ENCODE data around the gene MAST1. TPM values are rescaled to one million over a fixed set of nuclear protein-coding genes. Genes with fewer than 3 reads are reported as not detected.

The MAST1 gene
- total RNA-seq, 1 experiment from 2014 or later: 28.9 TPM

- H4K20me1 ChIP-seq (ENCODE audit: insufficient read depth): no peaks in the 10 kb centered on the region
- H3K4me1 ChIP-seq (ENCODE audit: control insufficient read depth in 1 of 2, insufficient read depth in 2 of 2, low read length in 2 of 2): no peaks in the 10 kb centered on the region
- no peak overlapping the region for H3K4me2 ChIP-seq (ENCODE audit: low read length)
- H3K4me3 ChIP-seq (replicated peaks in 1 of 2; ENCODE audit: low read depth in 1 of 2, low read length in 2 of 2): no peak overlapping the region
- H3K36me3 ChIP-seq (ENCODE audit: control insufficient read depth in 1 of 2, insufficient read depth in 2 of 2, low read length in 2 of 2): peaks cover 4 to 5% of the 10 kb centered on the region in 2 experiments; a peak in 2 of 4 replicates
- H2AFZ ChIP-seq (ENCODE audit: low read depth, low read length, poor library complexity, severe bottlenecking): no peak overlapping the region
- intact Hi-C loops (cut with micrococcal nuclease): no loop called here
- no peak overlapping the region for H3K9ac ChIP-seq (ENCODE audit: low read length)
- no peak for TF ChIP-seq ZNF274 (IDR thresholded peaks at IDR 0.05; ENCODE audit: low read depth, low read length)
- 0 out of 2 replicates have a peak, but pooled peaks have one; percentile 4 for TF ChIP-seq POLR2AphosphoS5 (IDR thresholded peaks at IDR 0.05; ENCODE audit: low read depth, low read length)
- TF ChIP-seq EZH2phosphoT487 (IDR thresholded peaks at IDR 0.05; ENCODE audit: borderline replicate concordance): no peak
- no peaks in the 10 kb centered on the region for H3K79me2 ChIP-seq (ENCODE audit: insufficient read depth, low read length)
- H3K27ac ChIP-seq (ENCODE audit: low read depth, low read length): no peak overlapping the region
- H3K9me2 ChIP-seq (ENCODE audit: insufficient read depth): no peaks in the 10 kb centered on the region
- no peaks in the 10 kb centered on the region for H3K27me3 ChIP-seq (ENCODE audit: insufficient read depth, low read length)
- no TSS peak for BruUV-seq (replicated peaks)
- no peaks in the 10 kb centered on the region; a peak in 1 of 4 replicates for H3K9me3 ChIP-seq (ENCODE audit: control insufficient read depth in 1 of 2, insufficient read depth in 1 of 2, low read depth in 1 of 2, low read length in 2 of 2)
- ChIA-PET CTCF (no interaction called here), POLR2A (no interaction called here), RAD21 (ENCODE audit: low non-redundant PET in 1 of 2, low total read pairs in 2 of 2, uncharacterized antibody in 2 of 2, unreplicated experiment in 2 of 2) (no interaction called here)
- ATAC-seq: no peak
- no peak for DNase-seq (ENCODE audit: low read depth, low spot score)
These were observed 35.8 kb downstream of the MAST1 start for GRCh38 chr19:12873891-12874745.

GRCh38 chr19:12875086-12875485 is 36.8 kb downstream of the MAST1 start:
- no peak overlapping the region for H2AFZ ChIP-seq (ENCODE audit: low read depth, low read length, poor library complexity, severe bottlenecking)
- ChIA-PET POLR2A (no interaction called here), CTCF (no interaction called here), RAD21 (ENCODE audit: low non-redundant PET in 1 of 2, low total read pairs in 2 of 2, uncharacterized antibody in 2 of 2, unreplicated experiment in 2 of 2) (no interaction called here)
- H4K20me1 ChIP-seq (ENCODE audit: insufficient read depth): no peaks in the 10 kb centered on the region
- H3K27ac ChIP-seq (ENCODE audit: low read depth, low read length): no peak overlapping the region
- H3K4me1 ChIP-seq (ENCODE audit: control insufficient read depth in 1 of 2, insufficient read depth in 2 of 2, low read length in 2 of 2): peaks cover under 1% of the 10 kb centered on the region in 2 experiments; a peak in 2 of 4 replicates
- no peaks in the 10 kb centered on the region for H3K9me2 ChIP-seq (ENCODE audit: insufficient read depth)
- H3K36me3 ChIP-seq (ENCODE audit: control insufficient read depth in 1 of 2, insufficient read depth in 2 of 2, low read length in 2 of 2): peaks cover 3 to 4% of the 10 kb centered on the region in 2 experiments; a peak in 1 of 4 replicates
- H3K27me3 ChIP-seq (ENCODE audit: insufficient read depth, low read length): no peaks in the 10 kb centered on the region
- no peaks in the 10 kb centered on the region; a peak in 1 of 4 replicates for H3K9me3 ChIP-seq (ENCODE audit: control insufficient read depth in 1 of 2, insufficient read depth in 1 of 2, low read depth in 1 of 2, low read length in 2 of 2)
- TF ChIP-seq POLR2AphosphoS5 (IDR thresholded peaks at IDR 0.05; ENCODE audit: low read depth, low read length) (no peak), SRF (IDR thresholded peaks at IDR 0.05; ENCODE audit: low read depth) (no peak), TCF7L2 (IDR thresholded peaks at IDR 0.05; ENCODE audit: borderline replicate concordance, extremely low read depth, insufficient read depth, insufficient read length) (no peak), CEBPB (IDR thresholded peaks at IDR 0.05; ENCODE audit: low read depth) (no peak), RAD21 (IDR thresholded peaks at IDR 0.05; ENCODE audit: low read depth) (no peak), ATF3 (IDR thresholded peaks at IDR 0.05) (no peak), SIN3A (IDR thresholded peaks at IDR 0.05; ENCODE audit: low read depth) (no peak), POLR2A (IDR thresholded peaks at IDR 0.05; ENCODE audit: borderline replicate concordance, extremely low read depth, insufficient read depth, insufficient read length) (no peak), REST (IDR thresholded peaks at IDR 0.05; ENCODE audit: low read depth) (no peak), CTCF (IDR thresholded peaks at IDR 0.05 in 2 of 3, conservative IDR thresholded peaks at IDR 0.05 in 1 of 3; ENCODE audit: borderline replicate concordance in 1 of 3, insufficient read depth in 1 of 3, low read depth in 2 of 3, low read length in 2 of 3) (no peak), FOSL1 (IDR thresholded peaks at IDR 0.05; ENCODE audit: low read depth) (no peak), EGR1 (IDR thresholded peaks at IDR 0.05; ENCODE audit: low read depth) (no peak)
- H3K4me3 ChIP-seq (replicated peaks in 1 of 2; ENCODE audit: low read depth in 1 of 2, low read length in 2 of 2): no peak overlapping the region
- ATAC-seq: no peak
- intact Hi-C loops (cut with micrococcal nuclease): no loop called here
- no TSS peak for BruUV-seq (replicated peaks)
- no peaks in the 10 kb centered on the region for H3K79me2 ChIP-seq (ENCODE audit: insufficient read depth, low read length)
- H3K4me2 ChIP-seq (ENCODE audit: low read length): no peak overlapping the region
- H3K9ac ChIP-seq (ENCODE audit: low read length): no peak overlapping the region
- no peak for DNase-seq (ENCODE audit: low read depth, low spot score)
